Chondrocyte (in vitro differentiated cells): Measurements from ENCODE around the gene FRMD4A. TPM values are rescaled to one million over a fixed set of nuclear protein-coding genes. Genes with fewer than 3 reads are reported as not detected.

Experiments
- DNase-seq: peaks from one replicate; pipeline ENCODE4 v3.0.0; 2021; ENCODE audit warnings: mixed read lengths, low spot score
- H3K27ac Mint-ChIP-seq: one replicate; pipeline ENCODE4 v1.8.0; 2021; ENCODE audit warnings: mild to moderate bottlenecking, moderate library complexity, mixed read lengths; ENCODE audit not compliant: unreplicated experiment
- H3K27me3 Mint-ChIP-seq: 2 replicates; pipeline ENCODE4 v1.8.0; 2021; ENCODE audit warnings: low read depth, mixed read lengths
- H3K36me3 Mint-ChIP-seq: 2 replicates; pipeline ENCODE4 v1.8.0; 2021; ENCODE audit warnings: low read depth, mixed read lengths
- H3K4me1 Mint-ChIP-seq: 2 replicates; pipeline ENCODE4 v1.8.0; 2021; ENCODE audit warnings: low read depth, mild to moderate bottlenecking, mixed read lengths
- H3K4me3 Mint-ChIP-seq: one replicate; pipeline ENCODE4 v1.8.0; 2021; ENCODE audit warnings: mild to moderate bottlenecking, moderate library complexity, mixed read lengths; ENCODE audit not compliant: unreplicated experiment
- H3K9me3 Mint-ChIP-seq: 2 replicates; pipeline ENCODE4 v1.8.0; 2021; ENCODE audit warnings: low read depth, mixed read lengths
- total RNA-seq: library from RNA; stranded (reverse); gene quantifications from 3 replicates; pipeline ENCODE4 v1.2.1, GENCODE V29; 2021
- TF ChIP-seq, protein P1 (sequence below): fragments of 200-600 bp; sonication (generic); IDR thresholded peaks from 2 replicates; pipeline ENCODE4 v1.5.0; 2021; ENCODE audit warnings: antibody characterized with exemption, mild to moderate bottlenecking, moderate library complexity

Gene FRMD4A
- total RNA-seq, 1 donor from 2014 or later, result 129 TPM

GRCh38 chr10:14265709-14266108 is 65.0 kb downstream of the FRMD4A start:
- Mint-ChIP-seq H3K27me3 (no peaks in the 10 kb centered on the region), H3K4me1 (peaks cover 32% of the 10 kb centered on the region), H3K4me3 (no peak overlapping the region), H3K27ac (no peak overlapping the region), H3K9me3 (no peaks in the 10 kb centered on the region), H3K36me3 (no peaks in the 10 kb centered on the region)
- DNase-seq, result no peak
- TF ChIP-seq, protein P1, sequence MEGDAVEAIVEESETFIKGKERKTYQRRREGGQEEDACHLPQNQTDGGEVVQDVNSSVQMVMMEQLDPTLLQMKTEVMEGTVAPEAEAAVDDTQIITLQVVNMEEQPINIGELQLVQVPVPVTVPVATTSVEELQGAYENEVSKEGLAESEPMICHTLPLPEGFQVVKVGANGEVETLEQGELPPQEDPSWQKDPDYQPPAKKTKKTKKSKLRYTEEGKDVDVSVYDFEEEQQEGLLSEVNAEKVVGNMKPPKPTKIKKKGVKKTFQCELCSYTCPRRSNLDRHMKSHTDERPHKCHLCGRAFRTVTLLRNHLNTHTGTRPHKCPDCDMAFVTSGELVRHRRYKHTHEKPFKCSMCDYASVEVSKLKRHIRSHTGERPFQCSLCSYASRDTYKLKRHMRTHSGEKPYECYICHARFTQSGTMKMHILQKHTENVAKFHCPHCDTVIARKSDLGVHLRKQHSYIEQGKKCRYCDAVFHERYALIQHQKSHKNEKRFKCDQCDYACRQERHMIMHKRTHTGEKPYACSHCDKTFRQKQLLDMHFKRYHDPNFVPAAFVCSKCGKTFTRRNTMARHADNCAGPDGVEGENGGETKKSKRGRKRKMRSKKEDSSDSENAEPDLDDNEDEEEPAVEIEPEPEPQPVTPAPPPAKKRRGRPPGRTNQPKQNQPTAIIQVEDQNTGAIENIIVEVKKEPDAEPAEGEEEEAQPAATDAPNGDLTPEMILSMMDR, result no peak

DNA sequence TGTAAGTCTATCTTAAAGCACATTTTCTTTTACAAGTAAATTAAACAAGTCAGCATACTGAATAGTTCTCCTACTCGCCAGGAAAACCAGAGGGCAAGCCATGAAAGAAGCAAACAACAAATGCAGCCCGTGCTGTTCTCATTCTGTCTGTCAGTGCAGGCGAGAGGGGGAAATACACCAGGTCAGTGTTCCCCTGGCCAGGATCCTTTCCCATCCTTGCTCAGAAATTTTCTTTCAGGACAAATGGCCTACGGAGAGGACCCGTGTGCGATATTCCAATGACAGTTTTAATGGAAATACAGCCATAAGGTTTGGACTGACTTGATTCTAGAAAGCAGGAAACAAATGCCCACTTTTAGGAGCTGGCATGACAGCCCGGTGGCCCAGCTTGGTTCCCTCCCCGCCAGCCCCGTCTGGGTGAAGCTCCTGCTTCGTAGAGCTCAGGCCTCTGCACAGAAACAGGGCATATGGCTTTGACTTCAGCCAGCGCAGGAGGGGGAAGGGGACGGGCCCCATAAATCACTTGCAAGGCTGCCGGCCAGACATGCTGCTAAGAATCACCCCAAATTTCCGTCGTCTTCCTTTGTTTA is 67.8 kb downstream of the FRMD4A start:
- TF ChIP-seq, protein P1, result no peak
- no peak for DNase-seq
- Mint-ChIP-seq H3K4me3 (no peak overlapping the region), H3K27me3 (no peaks in the 10 kb centered on the region), H3K4me1 (peaks cover 48% of the 10 kb centered on the region), H3K27ac (no peak overlapping the region), H3K36me3 (no peaks in the 10 kb centered on the region), H3K9me3 (no peaks in the 10 kb centered on the region)

GRCh38 chr10:14261336-14261735 is 69.4 kb downstream of the FRMD4A start:
- no peak overlapping the region for H3K4me3 Mint-ChIP-seq
- no peaks in the 10 kb centered on the region for H3K9me3 Mint-ChIP-seq
- H3K27me3 Mint-ChIP-seq, result no peaks in the 10 kb centered on the region
- DNase-seq, result no peak
- H3K27ac Mint-ChIP-seq, result peak overlapping the region; percentile 94
- H3K4me1 Mint-ChIP-seq, result peaks cover 46% of the 10 kb centered on the region
- H3K36me3 Mint-ChIP-seq, result no peaks in the 10 kb centered on the region
- TF ChIP-seq, protein P1, result no peak

DNA sequence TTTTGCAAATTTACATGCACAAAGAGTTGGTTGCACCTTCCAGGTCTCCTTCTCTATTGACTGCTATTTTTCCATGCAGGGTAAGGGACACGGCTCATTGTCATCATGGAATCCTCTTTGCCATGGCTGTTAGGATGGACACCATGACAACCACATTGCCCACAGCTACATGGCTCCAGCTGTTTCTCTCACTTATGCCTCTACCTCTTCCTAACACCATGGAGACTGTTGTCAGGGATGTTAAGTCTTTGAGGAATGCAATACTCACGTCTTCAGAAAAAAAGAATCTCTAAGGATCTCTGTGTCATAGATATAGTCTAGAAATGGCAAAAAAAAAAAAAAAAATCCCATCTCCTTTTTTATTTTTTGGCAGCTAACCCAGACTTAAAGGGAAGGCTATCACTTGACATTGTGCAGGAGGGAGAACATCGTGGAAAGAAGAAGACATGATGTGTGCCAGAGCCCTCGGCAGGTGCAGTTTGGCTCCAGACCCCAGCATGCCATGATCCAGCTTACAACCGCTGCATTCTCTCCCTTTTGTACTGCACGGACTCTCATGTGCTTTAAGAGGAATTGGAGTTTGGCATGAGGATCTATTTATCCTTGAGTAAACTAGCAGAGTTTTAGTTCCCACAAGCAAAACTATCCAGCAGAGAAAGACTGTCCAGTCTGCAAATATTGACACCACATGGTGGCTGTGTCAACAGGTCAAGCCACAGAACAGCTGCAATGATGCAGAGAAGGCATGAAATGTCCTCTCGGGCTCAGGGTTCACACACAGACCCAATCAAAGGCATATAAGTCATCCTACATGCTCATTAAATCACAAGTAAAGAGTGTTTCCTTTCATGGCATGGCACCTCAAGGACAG is 70.8 kb downstream of the FRMD4A start:
- DNase-seq, result no peak
- H3K27me3 Mint-ChIP-seq, result no peaks in the 10 kb centered on the region
- no peaks in the 10 kb centered on the region for H3K36me3 Mint-ChIP-seq

DNA sequence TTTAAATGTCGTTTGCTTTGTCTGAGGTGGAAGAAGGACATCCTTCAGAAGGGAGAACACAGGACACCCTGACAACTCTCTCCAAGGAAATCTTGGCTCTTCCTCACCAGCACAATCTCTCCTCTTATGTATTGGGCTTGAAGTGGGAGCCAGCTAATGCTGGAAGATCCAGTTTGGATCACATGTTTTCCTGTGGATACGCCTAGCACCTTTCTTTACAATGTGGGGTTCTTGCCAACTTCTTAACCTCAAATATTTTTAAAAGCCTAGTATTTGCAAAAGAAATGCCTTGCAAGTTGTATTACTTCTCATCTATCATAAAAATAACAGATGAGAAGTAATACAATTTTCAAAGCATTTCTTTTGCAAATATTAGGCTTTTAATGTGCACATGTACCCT is 76.4 kb downstream of the FRMD4A start:
- H3K36me3 Mint-ChIP-seq, result no peaks in the 10 kb centered on the region
- peaks cover 2% of the 10 kb centered on the region for H3K9me3 Mint-ChIP-seq
- peaks cover 60% of the 10 kb centered on the region for H3K4me1 Mint-ChIP-seq
- no peaks in the 10 kb centered on the region for H3K27me3 Mint-ChIP-seq
- TF ChIP-seq, protein P1, result no peak
- H3K4me3 Mint-ChIP-seq, result no peak overlapping the region
- no peak for DNase-seq
- peak overlapping the region; percentile 83 for H3K27ac Mint-ChIP-seq

More for the DNA sequence above, 70.8 kb downstream of the FRMD4A start:
- peak overlapping the region; percentile 94 for H3K27ac Mint-ChIP-seq
- peak overlapping the region; percentile 27 for H3K4me3 Mint-ChIP-seq
- peaks cover 50% of the 10 kb centered on the region for H3K4me1 Mint-ChIP-seq
- no peaks in the 10 kb centered on the region for H3K9me3 Mint-ChIP-seq
- TF ChIP-seq, protein P1, result no peak
